Trophoblast cell (in vitro differentiated cells and primary cell): ENCODE results near the gene CCDC24.

Experiments
- DNase-seq, 2 donors: peaks; one replicate each; pipeline ENCODE4 v3.0.0-alpha.2; 2016
- H2AFZ ChIP-seq: 2 replicates; pipeline ENCODE4 v1.6.1; 2013; ENCODE audit warnings: low read length, moderate library complexity, mild to moderate bottlenecking; ENCODE audit not compliant: insufficient read depth, poor library complexity
- H2AK5ac ChIP-seq: 2 replicates; pipeline ENCODE4 v1.6.1; 2013; ENCODE audit warnings: mild to moderate bottlenecking, low read length
- H2BK120ac ChIP-seq: 2 replicates; pipeline ENCODE4 v1.6.1; 2013; ENCODE audit warnings: low read length, mild to moderate bottlenecking, moderate library complexity; ENCODE audit not compliant: insufficient read depth, poor library complexity
- H2BK12ac ChIP-seq: 2 replicates; pipeline ENCODE4 v1.6.1; 2013; ENCODE audit warnings: mild to moderate bottlenecking, low read length, moderate library complexity
- H2BK5ac ChIP-seq: 2 replicates; pipeline ENCODE4 v1.6.1; 2013; ENCODE audit warnings: low read length, low read depth, moderate library complexity, mild to moderate bottlenecking; ENCODE audit not compliant: poor library complexity
- H3K14ac ChIP-seq: 2 replicates; pipeline ENCODE4 v1.6.1; 2013; ENCODE audit warnings: mild to moderate bottlenecking, low read length
- H3K18ac ChIP-seq: 2 replicates; pipeline ENCODE4 v1.6.1; 2013; ENCODE audit warnings: mild to moderate bottlenecking, low read length
- H3K23ac ChIP-seq: 2 replicates; pipeline ENCODE4 v1.6.1; 2013; ENCODE audit warnings: low read length
- H3K27ac ChIP-seq: 2 replicates; pipeline ENCODE4 v1.5.1; 2013; ENCODE audit warnings: low read depth, mild to moderate bottlenecking, inconsistent platforms, low read length, moderate library complexity
- H3K27me3 ChIP-seq: 2 replicates; pipeline ENCODE4 v1.6.1; 2013; ENCODE audit warnings: inconsistent platforms, mild to moderate bottlenecking, low read length, moderate library complexity; ENCODE audit not compliant: insufficient read depth
- H3K36me3 ChIP-seq, 2 experiments: 1 replicate in 1 of 2; 2 replicates in 1 of 2; pipeline ENCODE4 v1.6.1; 2013; ENCODE audit warnings: low read length in 2 of 2, mild to moderate bottlenecking in 2 of 2, moderate library complexity in 1 of 2; ENCODE audit not compliant: insufficient read depth in 2 of 2, control insufficient read depth in 1 of 2
- H3K4ac ChIP-seq: 2 replicates; pipeline ENCODE4 v1.6.1; 2013; ENCODE audit warnings: low read depth, mild to moderate bottlenecking, low read length, moderate library complexity
- H3K4me1 ChIP-seq, 2 experiments: 1 replicate in 1 of 2; 2 replicates in 1 of 2; pipeline ENCODE4 v1.6.1; 2013; ENCODE audit warnings: low read length in 2 of 2, mild to moderate bottlenecking in 2 of 2, moderate library complexity in 1 of 2; ENCODE audit not compliant: insufficient read depth in 2 of 2, control insufficient read depth in 1 of 2
- H3K4me2 ChIP-seq: 2 replicates; pipeline ENCODE4 v1.6.1; 2013; ENCODE audit warnings: inconsistent platforms, mild to moderate bottlenecking, low read length, moderate library complexity
- H3K4me3 ChIP-seq: 2 replicates; pipeline ENCODE4 v1.5.1; 2013; ENCODE audit warnings: mild to moderate bottlenecking, low read depth, low read length, inconsistent platforms
- H3K79me1 ChIP-seq: one replicate; pipeline ENCODE4 v1.6.1; 2013; ENCODE audit warnings: low read length
- H3K79me2 ChIP-seq: 2 replicates; pipeline ENCODE4 v1.6.1; 2013; ENCODE audit warnings: low read length, mild to moderate bottlenecking; ENCODE audit not compliant: control insufficient read depth, insufficient read depth, poor library complexity
- H3K9ac ChIP-seq: 2 replicates; pipeline ENCODE4 v1.6.1; 2013; ENCODE audit warnings: mild to moderate bottlenecking, low read length
- H3K9me3 ChIP-seq: 2 replicates; pipeline ENCODE4 v1.6.1; 2013; ENCODE audit warnings: low read depth, mild to moderate bottlenecking, control low read depth, inconsistent platforms, low read length; ENCODE audit not compliant: insufficient read depth
- H4K12ac ChIP-seq: 2 replicates; pipeline ENCODE4 v1.6.1; 2013; ENCODE audit warnings: low read depth, mild to moderate bottlenecking, low read length, moderate library complexity
- H4K8ac ChIP-seq: 2 replicates; pipeline ENCODE4 v1.6.1; 2013; ENCODE audit warnings: low read depth, mild to moderate bottlenecking, low read length, moderate library complexity
- H4K91ac ChIP-seq: one replicate; pipeline ENCODE4 v1.6.1; 2013; ENCODE audit warnings: low read depth, mild to moderate bottlenecking, low read length, moderate library complexity
- WGBS: extraction: QIAGEN DNeasy Blood & Tissue Kit; methylation state at CpG from one replicate; pipeline ENCODE4 v1.1.7; 2013; ENCODE audit warnings: missing lambda C conversion rate; ENCODE audit not compliant: insufficient read length, insufficient coverage; ENCODE audit errors: extremely low coverage; 5-methylcytosine and 5-hydroxymethylcytosine counted together

Gene CCDC24

DNA sequence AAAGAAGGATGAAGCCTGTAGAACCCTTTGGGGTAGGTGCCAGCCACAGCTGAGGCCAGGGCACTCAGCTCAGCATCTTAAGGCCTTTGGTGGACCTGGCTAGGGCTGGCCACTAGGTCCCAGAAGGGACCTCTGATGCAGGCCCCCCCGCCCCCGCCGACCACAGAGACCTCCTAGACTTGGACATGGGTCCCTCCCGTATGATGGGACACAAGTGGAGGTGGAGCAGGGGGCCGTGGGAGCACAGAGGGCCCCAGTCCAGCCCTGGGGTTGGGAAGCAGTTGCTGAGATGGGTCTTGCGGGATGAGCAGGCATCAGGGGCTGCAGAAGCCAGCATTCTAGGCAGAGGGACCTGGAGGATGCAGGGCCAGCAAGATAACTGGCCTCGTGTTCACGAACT lies 9.2 kb upstream of the CCDC24 start:
- no CpG with 5 or more reads among the region's 8 CpGs for WGBS
- Histone ChIP-seq H4K91ac (no peak overlapping the region), H2AFZ (no peak overlapping the region), H3K27ac (no peak overlapping the region), H3K4me1 (peaks cover 9 to 14% of the 10 kb centered on the region in 2 experiments), H2BK120ac (no peak overlapping the region), H3K18ac (no peak overlapping the region), H3K27me3 (no peaks in the 10 kb centered on the region), H2BK5ac (no peak overlapping the region), H3K36me3 (peaks cover 45 to 48% of the 10 kb centered on the region in 2 experiments), H3K9me3 (no peaks in the 10 kb centered on the region), H2BK12ac (no peak overlapping the region), H3K4me3 (no peak overlapping the region), H4K12ac (no peak overlapping the region), H3K79me2 (peaks cover 9% of the 10 kb centered on the region), H3K9ac (no peak overlapping the region), H3K14ac (no peak overlapping the region), H3K23ac (no peak overlapping the region), H3K4me2 (no peak overlapping the region), H3K4ac (no peak overlapping the region), H2AK5ac (no peak overlapping the region), H4K8ac (no peak overlapping the region), H3K79me1 (peaks cover 8% of the 10 kb centered on the region)
- DNase-seq = no peak

- Histone ChIP-seq H4K8ac (no peak overlapping the region), H2BK120ac (no peak overlapping the region), H3K27ac (no peak overlapping the region), H3K4me2 (no peak overlapping the region), H3K4ac (no peak overlapping the region), H3K79me1 (peaks cover 8% of the 10 kb centered on the region), H3K27me3 (no peaks in the 10 kb centered on the region), H2BK5ac (no peak overlapping the region), H3K23ac (no peak overlapping the region), H3K14ac (no peak overlapping the region), H4K12ac (no peak overlapping the region), H2AFZ (no peak overlapping the region), H4K91ac (no peak overlapping the region), H3K9ac (no peak overlapping the region), H3K79me2 (peaks cover 9% of the 10 kb centered on the region), H3K4me3 (no peak overlapping the region), H2BK12ac (no peak overlapping the region), H3K9me3 (peaks cover 1% of the 10 kb centered on the region), H3K4me1 (peaks cover 9 to 14% of the 10 kb centered on the region in 2 experiments), H2AK5ac (no peak overlapping the region), H3K18ac (no peak overlapping the region), H3K36me3 (peaks cover 43 to 45% of the 10 kb centered on the region in 2 experiments)
- WGBS = no CpG with 5 or more reads among the region's 15 CpGs
- no peak for DNase-seq
Measured at GRCh38 chr1:43982808-43983207, 8.6 kb upstream of the CCDC24 start.

DNA sequence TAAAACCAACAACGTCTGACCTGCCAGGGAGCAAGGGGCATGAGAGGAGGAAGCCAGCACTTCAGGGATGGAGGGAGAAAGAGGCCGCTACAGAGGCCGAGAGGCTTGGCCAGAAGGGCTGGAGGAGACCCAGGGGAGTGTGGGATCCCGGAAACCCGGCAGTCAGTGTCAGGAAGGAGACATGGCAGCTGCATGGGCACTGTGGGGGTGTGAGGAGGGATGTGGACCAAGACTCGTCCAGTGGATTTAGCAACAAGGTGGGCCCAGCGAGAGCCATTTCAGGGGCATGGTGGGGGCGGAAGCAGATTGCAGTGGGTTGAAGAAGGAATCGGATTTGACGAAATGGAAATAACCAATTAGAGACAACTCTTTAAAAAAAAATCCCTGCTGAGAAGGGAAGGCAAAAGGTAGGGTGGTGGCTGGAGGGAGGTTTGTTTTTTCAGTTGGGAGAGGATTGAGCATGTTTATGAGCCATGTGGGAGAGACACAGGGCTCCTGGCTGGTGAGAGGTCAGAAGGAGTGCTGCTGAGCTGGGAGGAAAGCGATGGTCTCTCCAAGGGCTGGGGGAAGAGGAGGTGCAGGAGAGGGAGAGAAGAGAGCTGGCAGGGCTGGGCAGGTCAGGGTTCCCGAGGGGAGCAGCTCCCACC lies 8.0 kb upstream of the CCDC24 start:
- Histone ChIP-seq H3K27ac (no peak overlapping the region), H3K79me1 (peaks cover 8% of the 10 kb centered on the region), H3K4ac (no peak overlapping the region), H3K79me2 (peaks cover 9% of the 10 kb centered on the region), H3K4me3 (no peak overlapping the region), H3K14ac (no peak overlapping the region), H2BK12ac (no peak overlapping the region), H2BK120ac (no peak overlapping the region), H3K36me3 (peaks cover 38 to 40% of the 10 kb centered on the region in 2 experiments), H2BK5ac (no peak overlapping the region), H3K23ac (no peak overlapping the region), H4K8ac (no peak overlapping the region), H4K91ac (no peak overlapping the region), H3K9me3 (peaks cover 3% of the 10 kb centered on the region), H3K4me2 (no peak overlapping the region), H4K12ac (no peak overlapping the region), H3K9ac (no peak overlapping the region), H3K27me3 (no peaks in the 10 kb centered on the region), H3K18ac (no peak overlapping the region), H2AFZ (no peak overlapping the region), H3K4me1 (peaks cover 7 to 10% of the 10 kb centered on the region in 2 experiments), H2AK5ac (no peak overlapping the region)
- no peak for DNase-seq
- WGBS = no CpG with 5 or more reads among the region's 12 CpGs

DNA sequence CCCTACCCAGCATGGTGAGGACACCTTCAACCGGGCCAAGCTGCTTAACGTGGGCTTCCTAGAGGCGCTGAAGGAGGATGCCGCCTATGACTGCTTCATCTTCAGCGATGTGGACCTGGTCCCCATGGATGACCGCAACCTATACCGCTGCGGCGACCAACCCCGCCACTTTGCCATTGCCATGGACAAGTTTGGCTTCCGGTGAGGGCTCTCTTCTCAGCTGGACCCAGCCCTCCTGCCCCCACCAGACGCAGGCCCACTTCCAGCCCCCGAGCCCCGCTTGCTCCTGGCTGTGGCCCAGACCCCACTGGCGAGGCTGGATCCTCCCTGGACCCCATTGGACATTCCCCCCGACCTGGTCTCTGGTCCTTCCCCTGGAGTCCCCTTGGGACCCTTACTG lies 6.5 kb upstream of the CCDC24 start:
- Histone ChIP-seq H3K9me3 (peaks cover 3% of the 10 kb centered on the region), H3K14ac (no peak overlapping the region), H3K27me3 (no peaks in the 10 kb centered on the region), H2AFZ (no peak overlapping the region), H3K18ac (no peak overlapping the region), H2BK5ac (no peak overlapping the region), H3K79me2 (peaks cover 3% of the 10 kb centered on the region), H4K12ac (no peak overlapping the region), H3K27ac (no peak overlapping the region), H3K23ac (no peak overlapping the region), H2AK5ac (no peak overlapping the region), H3K4me1 (peaks cover 5 to 8% of the 10 kb centered on the region in 2 experiments), H4K91ac (no peak overlapping the region), H2BK12ac (no peak overlapping the region), H4K8ac (no peak overlapping the region), H3K9ac (no peak overlapping the region), H3K36me3 (peaks cover 38 to 40% of the 10 kb centered on the region in 2 experiments), H3K79me1 (peaks cover 3% of the 10 kb centered on the region), H2BK120ac (no peak overlapping the region), H3K4me3 (no peak overlapping the region), H3K4me2 (no peak overlapping the region), H3K4ac (no peak overlapping the region)
- WGBS = no CpG with 5 or more reads among the region's 16 CpGs
- no peak for DNase-seq
